Liver (tissue), 3 donors: ENCODE results near the gene IFRD1.

Experiments
- CTCF ChIP-seq: fragments of 150-350 bp; IDR thresholded peaks from 2 replicates; pipeline ENCODE4 v1.5.1; 2017; ENCODE audit warnings: improper control_type of control experiment, low read depth, low read length; ENCODE audit not compliant: missing input control
- EGR1 ChIP-seq, 2 donors: IDR thresholded peaks; 2 replicates each; pipeline ENCODE4 v1.6.1; 2016 to 2018; ENCODE audit warnings: antibody characterized with exemption in 2 of 2, low read depth in 2 of 2
- TAF1 ChIP-seq: conservative IDR thresholded peaks from 2 replicates; pipeline ENCODE4 v1.6.1; 2016; ENCODE audit warnings: antibody characterized with exemption, mild to moderate bottlenecking
- TF ChIP-seq, protein P1 (sequence below): IDR thresholded peaks from 2 replicates; pipeline ENCODE4 v1.6.1; 2016; ENCODE audit warnings: antibody characterized with exemption
- donor health status: healthy.
- donor health status: healthy.

- TF ChIP-seq CTCF: peak; percentile 65
- no peak for TF ChIP-seq EGR1 (IDR thresholded peaks at IDR 0.05; ENCODE audit: low read depth in 2 of 2)
- TF ChIP-seq TAF1: no peak
- TF ChIP-seq, protein P1, sequence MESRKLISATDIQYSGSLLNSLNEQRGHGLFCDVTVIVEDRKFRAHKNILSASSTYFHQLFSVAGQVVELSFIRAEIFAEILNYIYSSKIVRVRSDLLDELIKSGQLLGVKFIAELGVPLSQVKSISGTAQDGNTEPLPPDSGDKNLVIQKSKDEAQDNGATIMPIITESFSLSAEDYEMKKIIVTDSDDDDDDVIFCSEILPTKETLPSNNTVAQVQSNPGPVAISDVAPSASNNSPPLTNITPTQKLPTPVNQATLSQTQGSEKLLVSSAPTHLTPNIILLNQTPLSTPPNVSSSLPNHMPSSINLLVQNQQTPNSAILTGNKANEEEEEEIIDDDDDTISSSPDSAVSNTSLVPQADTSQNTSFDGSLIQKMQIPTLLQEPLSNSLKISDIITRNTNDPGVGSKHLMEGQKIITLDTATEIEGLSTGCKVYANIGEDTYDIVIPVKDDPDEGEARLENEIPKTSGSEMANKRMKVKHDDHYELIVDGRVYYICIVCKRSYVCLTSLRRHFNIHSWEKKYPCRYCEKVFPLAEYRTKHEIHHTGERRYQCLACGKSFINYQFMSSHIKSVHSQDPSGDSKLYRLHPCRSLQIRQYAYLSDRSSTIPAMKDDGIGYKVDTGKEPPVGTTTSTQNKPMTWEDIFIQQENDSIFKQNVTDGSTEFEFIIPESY: no peak
Observed at GRCh38 chr7:112411186-112411795, 39.0 kb upstream of the IFRD1 start.
